ENCODE results near the gene SH3BP1.

DNA sequence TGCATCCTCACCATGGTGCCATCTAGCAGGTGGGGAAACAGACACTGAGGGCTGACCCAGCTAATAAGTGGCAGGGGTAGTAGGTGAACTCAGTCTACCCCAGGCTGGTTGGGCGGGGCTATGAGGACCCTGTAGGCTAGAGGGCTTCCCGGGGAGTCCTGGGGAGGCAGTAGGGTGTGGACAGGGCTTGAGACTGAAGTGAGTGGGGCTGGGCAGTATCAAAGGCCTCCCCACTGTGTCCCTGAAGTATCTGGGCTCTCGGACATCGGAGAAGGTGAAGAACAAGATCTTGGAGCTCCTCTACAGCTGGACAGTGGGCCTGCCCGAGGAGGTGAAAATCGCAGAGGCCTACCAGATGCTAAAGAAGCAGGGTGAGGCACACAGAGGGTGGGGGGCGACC is 19.5 kb upstream of the SH3BP1 start:
- TF ChIP-seq GABPA (tag; conservative IDR thresholded peaks at IDR 0.05; ENCODE audit: low read depth) = no peak
- TF ChIP-seq ZFX (CRISPR knock-in tag; IDR thresholded peaks at IDR 0.05) = no peak
- TF ChIP-seq ZFP36 (IDR thresholded peaks at IDR 0.05; ENCODE audit: low read depth, low read length, partially characterized antibody) = no peak
- TF ChIP-seq, protein P1, sequence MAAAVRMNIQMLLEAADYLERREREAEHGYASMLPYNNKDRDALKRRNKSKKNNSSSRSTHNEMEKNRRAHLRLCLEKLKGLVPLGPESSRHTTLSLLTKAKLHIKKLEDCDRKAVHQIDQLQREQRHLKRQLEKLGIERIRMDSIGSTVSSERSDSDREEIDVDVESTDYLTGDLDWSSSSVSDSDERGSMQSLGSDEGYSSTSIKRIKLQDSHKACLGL (CRISPR knock-in tag; IDR thresholded peaks at IDR 0.05; ENCODE audit: borderline replicate concordance, poor library complexity, severe bottlenecking) = no peak
- TF ChIP-seq, protein P2, sequence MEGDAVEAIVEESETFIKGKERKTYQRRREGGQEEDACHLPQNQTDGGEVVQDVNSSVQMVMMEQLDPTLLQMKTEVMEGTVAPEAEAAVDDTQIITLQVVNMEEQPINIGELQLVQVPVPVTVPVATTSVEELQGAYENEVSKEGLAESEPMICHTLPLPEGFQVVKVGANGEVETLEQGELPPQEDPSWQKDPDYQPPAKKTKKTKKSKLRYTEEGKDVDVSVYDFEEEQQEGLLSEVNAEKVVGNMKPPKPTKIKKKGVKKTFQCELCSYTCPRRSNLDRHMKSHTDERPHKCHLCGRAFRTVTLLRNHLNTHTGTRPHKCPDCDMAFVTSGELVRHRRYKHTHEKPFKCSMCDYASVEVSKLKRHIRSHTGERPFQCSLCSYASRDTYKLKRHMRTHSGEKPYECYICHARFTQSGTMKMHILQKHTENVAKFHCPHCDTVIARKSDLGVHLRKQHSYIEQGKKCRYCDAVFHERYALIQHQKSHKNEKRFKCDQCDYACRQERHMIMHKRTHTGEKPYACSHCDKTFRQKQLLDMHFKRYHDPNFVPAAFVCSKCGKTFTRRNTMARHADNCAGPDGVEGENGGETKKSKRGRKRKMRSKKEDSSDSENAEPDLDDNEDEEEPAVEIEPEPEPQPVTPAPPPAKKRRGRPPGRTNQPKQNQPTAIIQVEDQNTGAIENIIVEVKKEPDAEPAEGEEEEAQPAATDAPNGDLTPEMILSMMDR (IDR thresholded peaks at IDR 0.05 in 2 of 3, conservative IDR thresholded peaks at IDR 0.05 in 1 of 3; ENCODE audit: insufficient read depth in 2 of 3, low read depth in 1 of 3, low read length in 3 of 3) = no peak
- TF ChIP-seq SMC3 (conservative IDR thresholded peaks at IDR 0.05; ENCODE audit: insufficient read depth, low read depth, low read length) = no peak
- TF ChIP-seq L3MBTL2 (IDR thresholded peaks at IDR 0.05) = no peak
- no peak for TF ChIP-seq TCF3 (CRISPR knock-in tag; IDR thresholded peaks at IDR 0.05)
- no peak for TF ChIP-seq CHD4 (IDR thresholded peaks at IDR 0.05; ENCODE audit: insufficient read depth, insufficient replicate concordance, low read depth, low read length, poor library complexity, severe bottlenecking)
- TF ChIP-seq, protein P3, sequence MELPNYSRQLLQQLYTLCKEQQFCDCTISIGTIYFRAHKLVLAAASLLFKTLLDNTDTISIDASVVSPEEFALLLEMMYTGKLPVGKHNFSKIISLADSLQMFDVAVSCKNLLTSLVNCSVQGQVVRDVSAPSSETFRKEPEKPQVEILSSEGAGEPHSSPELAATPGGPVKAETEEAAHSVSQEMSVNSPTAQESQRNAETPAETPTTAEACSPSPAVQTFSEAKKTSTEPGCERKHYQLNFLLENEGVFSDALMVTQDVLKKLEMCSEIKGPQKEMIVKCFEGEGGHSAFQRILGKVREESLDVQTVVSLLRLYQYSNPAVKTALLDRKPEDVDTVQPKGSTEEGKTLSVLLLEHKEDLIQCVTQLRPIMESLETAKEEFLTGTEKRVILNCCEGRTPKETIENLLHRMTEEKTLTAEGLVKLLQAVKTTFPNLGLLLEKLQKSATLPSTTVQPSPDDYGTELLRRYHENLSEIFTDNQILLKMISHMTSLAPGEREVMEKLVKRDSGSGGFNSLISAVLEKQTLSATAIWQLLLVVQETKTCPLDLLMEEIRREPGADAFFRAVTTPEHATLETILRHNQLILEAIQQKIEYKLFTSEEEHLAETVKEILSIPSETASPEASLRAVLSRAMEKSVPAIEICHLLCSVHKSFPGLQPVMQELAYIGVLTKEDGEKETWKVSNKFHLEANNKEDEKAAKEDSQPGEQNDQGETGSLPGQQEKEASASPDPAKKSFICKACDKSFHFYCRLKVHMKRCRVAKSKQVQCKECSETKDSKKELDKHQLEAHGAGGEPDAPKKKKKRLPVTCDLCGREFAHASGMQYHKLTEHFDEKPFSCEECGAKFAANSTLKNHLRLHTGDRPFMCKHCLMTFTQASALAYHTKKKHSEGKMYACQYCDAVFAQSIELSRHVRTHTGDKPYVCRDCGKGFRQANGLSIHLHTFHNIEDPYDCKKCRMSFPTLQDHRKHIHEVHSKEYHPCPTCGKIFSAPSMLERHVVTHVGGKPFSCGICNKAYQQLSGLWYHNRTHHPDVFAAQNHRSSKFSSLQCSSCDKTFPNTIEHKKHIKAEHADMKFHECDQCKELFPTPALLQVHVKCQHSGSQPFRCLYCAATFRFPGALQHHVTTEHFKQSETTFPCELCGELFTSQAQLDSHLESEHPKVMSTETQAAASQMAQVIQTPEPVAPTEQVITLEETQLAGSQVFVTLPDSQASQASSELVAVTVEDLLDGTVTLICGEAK (IDR thresholded peaks at IDR 0.05) = no peak
- TF ChIP-seq, protein P3 (CRISPR knock-in tag; IDR thresholded peaks at IDR 0.05) = no peak
- TF ChIP-seq, protein P4, sequence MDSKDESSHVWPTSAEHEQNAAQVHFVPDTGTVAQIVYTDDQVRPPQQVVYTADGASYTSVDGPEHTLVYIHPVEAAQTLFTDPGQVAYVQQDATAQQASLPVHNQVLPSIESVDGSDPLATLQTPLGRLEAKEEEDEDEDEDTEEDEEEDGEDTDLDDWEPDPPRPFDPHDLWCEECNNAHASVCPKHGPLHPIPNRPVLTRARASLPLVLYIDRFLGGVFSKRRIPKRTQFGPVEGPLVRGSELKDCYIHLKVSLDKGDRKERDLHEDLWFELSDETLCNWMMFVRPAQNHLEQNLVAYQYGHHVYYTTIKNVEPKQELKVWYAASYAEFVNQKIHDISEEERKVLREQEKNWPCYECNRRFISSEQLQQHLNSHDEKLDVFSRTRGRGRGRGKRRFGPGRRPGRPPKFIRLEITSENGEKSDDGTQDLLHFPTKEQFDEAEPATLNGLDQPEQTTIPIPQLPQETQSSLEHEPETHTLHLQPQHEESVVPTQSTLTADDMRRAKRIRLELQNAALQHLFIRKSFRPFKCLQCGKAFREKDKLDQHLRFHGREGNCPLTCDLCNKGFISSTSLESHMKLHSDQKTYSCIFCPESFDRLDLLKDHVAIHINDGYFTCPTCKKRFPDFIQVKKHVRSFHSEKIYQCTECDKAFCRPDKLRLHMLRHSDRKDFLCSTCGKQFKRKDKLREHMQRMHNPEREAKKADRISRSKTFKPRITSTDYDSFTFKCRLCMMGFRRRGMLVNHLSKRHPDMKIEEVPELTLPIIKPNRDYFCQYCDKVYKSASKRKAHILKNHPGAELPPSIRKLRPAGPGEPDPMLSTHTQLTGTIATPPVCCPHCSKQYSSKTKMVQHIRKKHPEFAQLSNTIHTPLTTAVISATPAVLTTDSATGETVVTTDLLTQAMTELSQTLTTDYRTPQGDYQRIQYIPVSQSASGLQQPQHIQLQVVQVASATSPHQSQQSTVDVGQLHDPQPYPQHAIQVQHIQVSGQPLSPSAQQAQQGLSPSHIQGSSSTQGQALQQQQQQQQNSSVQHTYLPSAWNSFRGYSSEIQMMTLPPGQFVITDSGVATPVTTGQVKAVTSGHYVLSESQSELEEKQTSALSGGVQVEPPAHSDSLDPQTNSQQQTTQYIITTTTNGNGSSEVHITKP (IDR thresholded peaks at IDR 0.05; ENCODE audit: partially characterized antibody) = no peak
